ENCODE results near the gene ATP6AP2.

ATP6AP2 gene

GRCh38 chrX:40542208-40542607, 38.6 kb upstream of the ATP6AP2 start:
- no peak for DNase-seq (ENCODE audit: low read depth, low spot score)
- TF ChIP-seq CTCF (IDR thresholded peaks at IDR 0.05; ENCODE audit: low read depth, low read length), result no peak
- no peak overlapping the region for H3K4me3 ChIP-seq (ENCODE audit: low read depth, low read length)
- in situ Hi-C loops (cut with HindIII; ENCODE audit: low sequenced_read_pairs), result no loop called here

GRCh38 chrX:40542972-40543371, 37.8 kb upstream of the ATP6AP2 start:
- TF ChIP-seq CTCF (IDR thresholded peaks at IDR 0.05; ENCODE audit: low read depth, low read length), result no peak
- in situ Hi-C loops (cut with HindIII; ENCODE audit: low sequenced_read_pairs), result no loop called here
- H3K4me3 ChIP-seq (ENCODE audit: low read depth, low read length), result no peak overlapping the region
- DNase-seq (ENCODE audit: low read depth, low spot score), result no peak

- no peak overlapping the region for H3K4me3 ChIP-seq (ENCODE audit: low read depth, low read length)
- peak; percentile 84 for TF ChIP-seq CTCF (IDR thresholded peaks at IDR 0.05; ENCODE audit: low read depth, low read length)
- peak; percentile 57 for DNase-seq (ENCODE audit: low read depth, low spot score)
- in situ Hi-C loops (cut with HindIII; ENCODE audit: low sequenced_read_pairs), result no loop called here
Measured at GRCh38 chrX:40543661-40544328, 37.0 kb upstream of the ATP6AP2 start.

- in situ Hi-C loops (cut with HindIII; ENCODE audit: low sequenced_read_pairs), result no loop called here
- H3K4me3 ChIP-seq (ENCODE audit: low read depth, low read length), result no peak overlapping the region
- DNase-seq (ENCODE audit: low read depth, low spot score), result no peak
- TF ChIP-seq CTCF (IDR thresholded peaks at IDR 0.05; ENCODE audit: low read depth, low read length), result no peak
Measured at GRCh38 chrX:40544343-40545266, 36.2 kb upstream of the ATP6AP2 start.

GRCh38 chrX:40546870-40547269, 33.9 kb upstream of the ATP6AP2 start:
- H3K4me3 ChIP-seq (ENCODE audit: low read depth, low read length), result no peak overlapping the region
- in situ Hi-C loops (cut with HindIII; ENCODE audit: low sequenced_read_pairs), result no loop called here
- TF ChIP-seq CTCF (IDR thresholded peaks at IDR 0.05; ENCODE audit: low read depth, low read length), result no peak
- no peak for DNase-seq (ENCODE audit: low read depth, low spot score)

- DNase-seq (ENCODE audit: low read depth, low spot score), result no peak
- no peak for TF ChIP-seq CTCF (IDR thresholded peaks at IDR 0.05; ENCODE audit: low read depth, low read length)
- in situ Hi-C loops (cut with HindIII; ENCODE audit: low sequenced_read_pairs), result no loop called here
- H3K4me3 ChIP-seq (ENCODE audit: low read depth, low read length), result no peak overlapping the region
Measured at GRCh38 chrX:40550066-40550465, 30.7 kb upstream of the ATP6AP2 start.

All from astrocyte of the spinal cord (primary cell).